ENCODE data around the gene FOXRED2.

DNA sequence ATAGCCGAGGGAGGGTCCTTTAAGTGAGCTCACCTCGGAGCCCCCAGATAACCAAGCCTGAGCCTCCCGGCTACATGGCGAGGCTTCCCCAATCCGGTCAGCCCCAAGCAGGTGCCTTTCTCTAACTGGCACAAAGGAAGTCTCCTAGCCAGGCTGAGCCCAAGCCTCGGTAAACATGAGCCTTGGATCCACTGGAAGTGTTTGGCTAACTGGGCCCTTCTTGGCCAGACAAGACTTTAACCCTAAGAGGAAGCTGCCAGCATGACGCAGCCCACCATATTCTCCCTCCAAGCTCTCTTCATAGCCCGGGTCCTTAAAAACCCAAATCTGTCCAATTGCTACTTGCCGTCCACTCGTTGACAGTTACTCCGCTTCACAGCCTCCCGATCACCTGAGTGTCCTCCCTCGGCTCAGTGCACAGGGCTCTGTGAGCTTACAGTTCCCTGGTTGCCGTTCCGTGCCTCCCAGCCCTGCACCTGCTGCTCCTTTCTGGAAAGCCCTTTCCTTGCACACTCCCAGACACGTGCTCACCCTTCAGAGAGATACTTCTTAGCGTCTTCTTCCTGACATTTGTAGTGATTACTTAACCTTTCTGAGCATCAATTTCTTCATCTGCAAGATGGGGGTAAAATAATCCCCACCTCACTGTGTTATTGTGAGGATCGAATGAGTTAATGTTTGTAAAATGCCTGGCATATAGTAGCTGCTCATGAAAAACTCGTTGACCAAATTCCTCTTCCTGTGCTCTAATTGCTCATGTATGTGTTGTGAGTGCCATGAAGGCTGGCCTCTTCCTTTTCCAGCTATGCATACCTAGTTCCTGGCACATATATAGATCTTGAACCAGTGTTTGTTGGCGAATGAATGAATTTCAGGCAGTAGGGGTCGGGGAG lies 51.0 kb downstream of the FOXRED2 start:
- TF ChIP-seq POLR2A (IDR thresholded peaks at IDR 0.05) = no peak
- TF ChIP-seq, protein P1, sequence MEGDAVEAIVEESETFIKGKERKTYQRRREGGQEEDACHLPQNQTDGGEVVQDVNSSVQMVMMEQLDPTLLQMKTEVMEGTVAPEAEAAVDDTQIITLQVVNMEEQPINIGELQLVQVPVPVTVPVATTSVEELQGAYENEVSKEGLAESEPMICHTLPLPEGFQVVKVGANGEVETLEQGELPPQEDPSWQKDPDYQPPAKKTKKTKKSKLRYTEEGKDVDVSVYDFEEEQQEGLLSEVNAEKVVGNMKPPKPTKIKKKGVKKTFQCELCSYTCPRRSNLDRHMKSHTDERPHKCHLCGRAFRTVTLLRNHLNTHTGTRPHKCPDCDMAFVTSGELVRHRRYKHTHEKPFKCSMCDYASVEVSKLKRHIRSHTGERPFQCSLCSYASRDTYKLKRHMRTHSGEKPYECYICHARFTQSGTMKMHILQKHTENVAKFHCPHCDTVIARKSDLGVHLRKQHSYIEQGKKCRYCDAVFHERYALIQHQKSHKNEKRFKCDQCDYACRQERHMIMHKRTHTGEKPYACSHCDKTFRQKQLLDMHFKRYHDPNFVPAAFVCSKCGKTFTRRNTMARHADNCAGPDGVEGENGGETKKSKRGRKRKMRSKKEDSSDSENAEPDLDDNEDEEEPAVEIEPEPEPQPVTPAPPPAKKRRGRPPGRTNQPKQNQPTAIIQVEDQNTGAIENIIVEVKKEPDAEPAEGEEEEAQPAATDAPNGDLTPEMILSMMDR (IDR thresholded peaks at IDR 0.05) = no peak
